ENCODE measurements around the gene LRTM1.

GRCh38 chr3:54870423-54870822, 57.4 kb downstream of the LRTM1 start:
- TF ChIP-seq CTCF (CRISPR knock-in tag; IDR thresholded peaks at IDR 0.05) (peak; percentile 38), FOXC1 (CRISPR knock-in tag; IDR thresholded peaks at IDR 0.05; ENCODE audit: borderline replicate concordance) (no peak), TFDP1 (CRISPR knock-in tag; IDR thresholded peaks at IDR 0.05; ENCODE audit: borderline replicate concordance) (no peak), POLR2A (IDR thresholded peaks at IDR 0.05; ENCODE audit: insufficient read depth in 1 of 2, low read depth in 2 of 2, low read length in 2 of 2) (no peak), POLR2AphosphoS5 (IDR thresholded peaks at IDR 0.05; ENCODE audit: low read depth, low read length) (no peak)
- TF ChIP-seq, protein P1, sequence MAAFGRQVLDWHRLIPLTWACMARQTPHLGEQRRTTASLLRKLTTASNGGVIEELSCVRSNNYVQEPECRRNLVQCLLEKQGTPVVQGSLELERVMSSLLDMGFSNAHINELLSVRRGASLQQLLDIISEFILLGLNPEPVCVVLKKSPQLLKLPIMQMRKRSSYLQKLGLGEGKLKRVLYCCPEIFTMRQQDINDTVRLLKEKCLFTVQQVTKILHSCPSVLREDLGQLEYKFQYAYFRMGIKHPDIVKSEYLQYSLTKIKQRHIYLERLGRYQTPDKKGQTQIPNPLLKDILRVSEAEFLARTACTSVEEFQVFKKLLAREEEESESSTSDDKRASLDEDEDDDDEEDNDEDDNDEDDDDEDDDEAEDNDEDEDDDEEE (CRISPR knock-in tag; IDR thresholded peaks at IDR 0.05) = no peak

Measured in HepG2 (cell line).